Activated naive CD8-positive, alpha-beta T cell treated with anti-CD3 and anti-CD28 coated beads, Interleukin-2, amount 50 U/mL, for 16 hours (primary cell): ENCODE measurements around the gene TMC1.

Experiments
- DNase-seq: peaks from one replicate; pipeline ENCODE4 v3.0.0-alpha.2; 2020; ENCODE audit warnings: low read depth, low spot score

The TMC1 gene

GRCh38 chr9:72864327-72864726 is 342.9 kb downstream of the TMC1 start:
- no peak for DNase-seq

- DNase-seq: no peak
Observed at GRCh38 chr9:72871685-72872084, 350.3 kb downstream of the TMC1 start.

GRCh38 chr9:72872718-72873117 is 351.3 kb downstream of the TMC1 start:
- no peak for DNase-seq

GRCh38 chr9:72873456-72873855 is 352.0 kb downstream of the TMC1 start:
- no peak for DNase-seq

- DNase-seq: no peak
Observed at GRCh38 chr9:72874344-72874743, 352.9 kb downstream of the TMC1 start.

DNA sequence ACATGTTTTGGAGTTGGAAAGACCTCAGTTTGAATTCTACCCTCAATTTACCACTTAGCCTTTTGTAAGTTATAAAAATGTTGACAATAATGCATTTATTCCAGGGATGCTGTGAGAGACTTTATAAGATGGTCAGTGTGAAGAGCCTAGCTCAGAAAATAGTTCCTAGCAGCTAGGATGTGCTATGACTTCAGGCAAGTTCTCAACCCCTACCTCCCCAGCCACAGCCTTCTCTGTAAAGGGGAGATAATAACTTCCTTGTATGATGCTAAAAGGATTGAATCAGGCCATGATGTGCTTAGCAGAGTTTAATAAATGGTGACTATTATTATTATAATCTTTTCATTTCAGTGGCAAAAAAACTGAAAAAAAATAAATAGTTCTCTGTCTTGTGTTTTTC is 353.8 kb downstream of the TMC1 start:
- no peak for DNase-seq

DNA sequence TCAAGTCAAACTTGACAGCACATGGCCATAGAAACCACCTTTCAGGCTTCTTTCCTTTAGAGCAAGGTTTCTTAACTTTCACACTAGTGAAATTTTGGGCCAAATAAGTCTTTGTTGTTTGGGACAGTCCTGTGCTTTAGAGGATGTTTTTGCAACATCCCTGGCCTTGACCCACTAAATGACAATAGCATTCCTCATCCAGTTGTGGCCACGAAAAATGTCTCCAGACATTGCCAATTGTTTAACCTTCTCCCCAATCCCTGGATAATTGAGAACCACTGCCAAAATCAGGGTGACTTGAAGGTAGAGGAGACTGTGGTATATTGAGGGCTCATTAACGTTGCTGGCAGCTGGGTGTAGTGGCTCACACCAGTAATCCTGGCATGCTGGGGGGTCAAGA is 359.4 kb downstream of the TMC1 start:
- DNase-seq: no peak

GRCh38 chr9:72882117-72882775 is 360.8 kb downstream of the TMC1 start:
- no peak for DNase-seq

DNA sequence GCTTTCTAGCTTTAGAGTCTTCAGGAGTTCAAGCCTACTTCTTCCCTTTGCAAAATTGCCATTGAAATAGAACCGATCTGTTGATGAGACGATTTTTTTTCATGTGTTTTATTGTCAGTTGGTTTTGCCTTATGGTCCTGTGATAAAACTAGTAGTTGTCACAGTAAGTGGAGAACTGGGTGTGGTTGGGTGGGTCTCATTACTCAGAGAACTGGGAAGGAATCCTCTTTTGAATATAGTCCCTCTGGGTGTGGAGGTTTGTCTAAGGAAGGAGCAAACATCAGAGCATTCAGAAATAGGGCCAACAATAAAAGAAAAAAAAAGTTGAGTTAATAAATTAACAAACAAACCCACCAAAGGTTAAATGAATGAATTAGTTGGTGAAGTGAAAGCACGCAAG is 362.5 kb downstream of the TMC1 start:
- no peak for DNase-seq

GRCh38 chr9:72884508-72884907 is 363.1 kb downstream of the TMC1 start:
- DNase-seq: no peak
